Inferior parietal cortex (tissue), 1 donor: ENCODE measurements around the gene LRRC75A.
A peak's percentile ranks its signal among the peaks of the same experiment; 100 is the strongest.

ENCODE experiments used
- DNase-seq: peaks from one replicate; pipeline ENCODE4 v3.0.0-alpha.2; 2016; ENCODE audit errors: extremely low spot score

The LRRC75A gene

DNA sequence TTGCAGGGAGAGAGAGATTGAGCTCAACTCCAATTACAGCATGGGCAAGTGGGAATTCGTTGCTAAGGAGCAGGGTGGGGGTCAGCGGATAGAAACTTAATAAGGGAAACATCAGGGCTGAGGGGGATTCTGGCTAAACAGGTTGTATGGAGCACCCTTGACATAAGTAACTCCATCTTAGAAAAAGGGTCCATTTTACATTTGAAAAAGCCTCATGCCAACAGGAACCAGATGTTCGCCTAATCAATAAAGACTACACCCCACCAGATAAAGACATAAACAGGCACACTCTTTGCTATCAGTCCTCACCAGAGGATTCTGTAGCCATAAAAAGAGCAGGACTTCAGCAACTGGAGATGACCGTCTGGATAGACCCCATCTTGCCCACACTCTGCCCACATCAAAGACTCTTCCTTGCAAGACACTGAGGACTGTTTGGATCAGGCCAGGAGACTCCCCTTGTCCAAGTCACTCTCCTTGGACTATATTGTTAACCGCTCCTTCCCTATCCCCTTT lies 1.6 kb upstream of the LRRC75A start:
- DNase-seq: no peak

- no peak for DNase-seq
These were observed 879 bp upstream of the LRRC75A start for GRCh38 chr17:16492613-16493530.

DNA sequence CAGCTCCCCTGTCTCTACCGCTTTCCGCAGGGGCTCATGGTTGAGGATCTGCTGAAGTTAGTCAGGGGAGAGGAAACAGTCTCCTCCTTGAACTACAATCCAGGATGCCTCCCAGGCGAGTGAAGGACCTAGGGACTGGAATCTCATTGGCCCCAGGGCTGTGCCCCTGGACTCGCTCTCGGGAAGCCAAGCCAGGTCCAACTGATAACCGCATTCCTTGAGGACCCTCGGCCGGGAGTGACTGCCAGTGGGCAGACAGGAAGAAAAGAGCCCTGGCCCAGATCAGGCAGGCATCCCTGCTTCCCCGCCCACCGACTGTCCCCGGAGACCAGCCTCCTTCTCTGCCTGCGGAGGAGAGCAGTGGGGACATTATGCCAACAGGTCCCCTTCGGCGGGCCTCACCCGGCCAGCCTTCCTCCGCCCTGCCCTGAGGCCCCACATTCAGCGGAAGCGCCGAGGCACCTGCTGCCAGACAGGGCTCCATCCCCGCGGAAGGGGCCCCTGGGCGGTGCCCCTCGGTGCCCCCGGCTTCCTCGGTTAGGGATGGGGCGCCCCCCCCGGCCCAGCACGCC lies 776 bp downstream of the LRRC75A start:
- DNase-seq: no peak

DNA sequence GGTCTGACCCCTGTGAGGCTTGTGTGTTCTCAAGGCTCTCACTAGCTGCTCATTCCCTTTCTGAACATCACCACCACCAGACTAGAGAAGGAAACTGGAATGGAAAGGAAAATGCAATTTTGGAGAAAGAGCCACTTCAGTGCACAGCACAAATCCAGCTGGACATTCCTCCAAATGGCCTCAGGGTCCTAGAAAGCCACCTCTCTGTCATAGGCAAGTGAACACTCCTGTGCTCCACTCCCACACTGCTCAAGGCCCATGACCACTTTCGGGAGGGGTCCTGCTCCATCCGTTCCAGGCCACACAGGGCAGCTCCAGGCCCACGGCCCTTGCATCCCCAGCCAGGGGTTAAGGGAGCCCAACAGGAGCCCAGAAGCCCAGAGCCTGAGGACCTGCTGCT lies 2.6 kb downstream of the LRRC75A start:
- no peak for DNase-seq

GRCh38 chr17:16488968-16489337 lies 3.0 kb downstream of the LRRC75A start:
- DNase-seq: no peak

DNA sequence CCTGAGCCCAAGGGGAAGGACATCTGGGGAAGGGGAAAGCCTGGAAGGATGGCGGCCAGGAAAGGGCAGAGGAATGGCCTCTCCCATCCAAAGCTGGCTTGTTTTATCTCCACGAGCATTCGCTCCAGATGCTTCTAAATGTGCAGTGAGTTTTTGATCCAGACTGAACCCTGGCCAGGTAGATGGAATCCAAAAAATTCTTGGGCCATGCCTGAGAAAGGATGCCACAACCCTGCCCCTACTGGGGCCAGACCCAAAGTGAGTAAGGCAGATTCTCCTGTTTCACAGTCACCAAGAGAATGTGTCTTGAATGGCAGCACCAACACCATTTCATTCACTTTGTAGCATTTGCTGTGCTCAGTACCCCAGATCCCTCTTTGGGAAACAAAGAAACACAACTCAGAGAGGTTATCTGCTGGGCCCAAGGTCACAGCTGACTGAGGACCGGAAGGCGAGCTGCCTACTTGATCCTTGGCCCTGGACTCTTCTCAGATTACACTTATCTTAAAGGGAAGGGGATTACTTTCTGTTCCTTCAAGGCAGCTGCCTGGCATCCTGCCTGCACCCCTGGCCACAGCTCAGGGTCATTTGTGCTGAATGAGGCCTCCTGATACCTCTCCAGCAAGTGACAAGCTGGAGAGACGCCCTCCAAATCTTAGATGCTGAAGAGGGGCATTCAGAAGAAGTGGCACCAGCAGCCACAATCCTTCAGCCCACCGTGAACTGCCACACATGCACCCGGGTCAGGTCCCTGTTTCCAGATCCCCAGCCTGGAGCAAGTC lies 3.6 kb downstream of the LRRC75A start:
- DNase-seq: no peak

GRCh38 chr17:16486373-16487250 lies 5.4 kb downstream of the LRRC75A start:
- peak; percentile 75 for DNase-seq

GRCh38 chr17:16484445-16485175 lies 7.4 kb downstream of the LRRC75A start:
- no peak for DNase-seq

GRCh38 chr17:16483021-16483645 lies 8.9 kb downstream of the LRRC75A start:
- DNase-seq: no peak

DNA sequence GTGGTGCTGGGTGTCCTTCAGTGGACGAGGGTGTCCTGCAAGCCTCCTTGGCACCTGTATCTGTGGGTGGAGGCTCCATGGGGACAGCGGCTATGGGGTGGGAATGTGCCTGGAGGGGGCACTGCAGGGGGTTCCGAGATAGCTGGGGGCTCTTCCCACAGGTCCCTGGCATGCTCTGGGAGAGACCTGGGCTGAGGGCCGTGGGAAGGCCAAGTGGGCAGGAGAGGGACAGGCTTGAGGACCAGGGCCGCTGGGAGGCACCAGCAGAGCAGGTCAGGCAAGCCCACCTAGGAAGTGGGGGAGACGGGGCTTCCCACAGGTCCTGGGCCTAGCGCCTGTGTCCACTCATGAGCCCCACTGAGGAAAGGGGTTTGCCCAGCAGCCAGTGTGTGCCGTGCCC lies 9.7 kb downstream of the LRRC75A start:
- DNase-seq: no peak

GRCh38 chr17:16480995-16481394 lies 11.0 kb downstream of the LRRC75A start:
- no peak for DNase-seq

DNA sequence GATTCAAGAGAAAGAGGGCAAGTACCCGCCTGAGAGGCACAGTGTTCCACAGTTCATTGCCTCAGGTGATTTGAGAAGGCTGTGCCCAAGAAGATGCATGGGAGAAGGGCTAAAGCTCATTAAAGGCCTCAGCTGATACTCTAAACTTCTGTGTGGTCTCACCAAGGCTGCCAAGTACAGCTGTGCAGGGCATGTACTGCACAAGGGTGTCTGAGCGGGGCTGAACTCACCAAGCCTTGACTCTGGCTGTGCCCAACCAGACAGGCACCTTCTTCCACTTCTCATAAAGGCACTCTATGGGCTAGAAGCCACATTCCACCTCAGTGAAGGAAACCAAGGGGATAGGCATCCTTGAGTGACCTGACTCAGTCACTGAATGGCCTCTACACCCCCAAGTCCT lies 12.7 kb downstream of the LRRC75A start:
- no peak for DNase-seq

DNA sequence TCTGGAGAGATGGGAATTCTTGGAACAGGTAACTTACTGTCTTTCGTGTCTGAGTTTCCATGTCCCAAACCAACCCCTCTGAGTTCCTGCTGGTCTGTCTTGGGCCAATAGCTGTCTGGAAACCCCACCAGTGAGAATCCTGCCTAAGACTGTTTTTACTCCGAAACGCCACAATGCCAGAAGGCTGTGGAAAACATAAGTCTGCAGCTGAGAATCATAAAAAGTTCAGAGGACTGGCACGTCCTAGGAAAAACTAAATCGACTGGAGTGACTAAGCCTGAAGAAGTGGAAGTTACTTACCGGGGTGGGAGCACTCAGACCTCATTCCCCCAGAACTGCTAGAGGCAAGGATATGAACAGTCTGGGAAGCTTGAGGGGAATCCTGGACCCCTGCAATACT lies 13.3 kb downstream of the LRRC75A start:
- DNase-seq: no peak

- DNase-seq: no peak
These were observed 14.3 kb downstream of the LRRC75A start for GRCh38 chr17:16477666-16478065.

DNA sequence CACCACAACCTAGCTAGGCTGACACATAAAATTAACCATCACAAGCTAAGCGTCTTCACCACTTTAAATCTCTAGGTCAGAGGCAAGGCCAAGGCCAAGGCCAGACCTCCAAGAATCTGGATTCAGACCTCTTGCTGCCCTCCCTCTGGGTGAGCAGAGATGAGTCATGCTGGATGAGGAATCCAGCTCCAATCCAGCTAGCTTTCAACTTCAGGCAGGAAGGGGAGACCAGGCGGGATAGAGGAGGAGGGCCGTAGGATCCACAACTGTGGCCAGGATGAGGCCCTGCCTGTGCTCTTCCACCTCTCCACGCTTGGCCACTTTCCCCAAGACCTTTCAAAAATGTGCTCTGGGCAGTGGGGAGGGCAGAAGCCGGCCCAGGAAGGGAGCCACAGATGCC lies 14.7 kb downstream of the LRRC75A start:
- no peak for DNase-seq

GRCh38 chr17:16475179-16475704 lies 16.8 kb downstream of the LRRC75A start:
- DNase-seq: no peak

DNA sequence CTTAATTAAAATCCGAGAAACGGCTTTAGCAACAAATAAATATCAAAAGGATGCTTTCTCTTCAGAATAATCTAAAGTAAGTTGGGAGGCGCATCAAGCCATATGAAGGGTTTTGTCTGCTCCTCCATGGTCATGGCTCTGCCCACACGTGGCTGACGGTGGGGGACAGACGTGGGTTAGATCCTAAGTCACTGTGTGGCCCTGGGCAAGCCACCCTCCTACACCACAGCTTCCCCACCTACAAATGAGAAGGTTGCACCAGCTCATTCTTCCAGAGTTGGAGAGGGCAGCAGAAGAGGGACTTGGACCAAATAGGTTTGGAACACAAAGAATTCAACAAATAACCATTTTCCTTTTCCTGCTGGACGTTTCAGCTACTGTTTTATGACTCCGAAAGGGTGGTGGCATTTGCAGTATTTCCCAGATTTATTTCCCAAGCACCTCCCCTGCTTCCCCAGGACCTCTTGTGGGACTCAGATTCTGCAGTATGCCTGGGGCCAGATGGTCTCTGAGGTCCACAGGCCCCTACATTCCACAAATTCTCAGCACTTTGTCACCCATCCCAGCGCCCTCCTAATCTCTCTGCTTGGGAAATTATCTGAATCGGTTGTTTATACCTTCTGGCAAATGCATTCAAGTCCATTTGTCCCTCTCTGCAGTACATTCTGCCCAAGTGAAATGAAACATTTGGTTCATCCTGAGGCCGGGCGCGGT lies 17.8 kb downstream of the LRRC75A start:
- DNase-seq: no peak

- no peak for DNase-seq
These were observed 18.7 kb downstream of the LRRC75A start for GRCh38 chr17:16473044-16474011.
